B cell (primary cell): ENCODE results near the gene OR9Q1.

Experiments used
- CTCF ChIP-seq: fragments of 200-600 bp; IDR thresholded peaks from one replicate; pipeline ENCODE4 v1.8.0; 2022; ENCODE audit warnings: antibody characterized with exemption, mild to moderate bottlenecking
- EZH2 ChIP-seq: IDR thresholded peaks from 2 replicates; pipeline ENCODE4 v1.6.1; 2012; ENCODE audit warnings: borderline replicate concordance, low read depth, mild to moderate bottlenecking, moderate library complexity, low read length; ENCODE audit not compliant: insufficient read depth, poor library complexity, severe bottlenecking

DNA sequence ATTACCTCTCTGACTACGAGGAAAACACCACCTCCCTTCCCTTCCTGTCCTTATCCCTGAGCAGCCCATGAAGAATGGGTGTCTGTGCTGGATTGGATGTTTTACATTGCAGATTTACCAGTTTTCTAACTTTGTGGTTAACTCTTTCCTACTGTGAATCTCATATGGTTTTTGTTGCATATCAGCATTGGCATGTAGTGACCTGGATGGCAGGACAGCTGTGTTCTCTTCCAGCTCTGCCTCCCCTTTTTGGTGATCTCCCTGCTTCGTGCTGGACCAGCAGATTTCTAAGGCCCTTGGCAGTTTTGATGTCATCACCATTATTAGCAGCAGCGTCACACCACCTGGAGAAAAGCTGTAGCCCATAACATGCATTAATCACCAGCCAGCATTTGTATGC lies 33.8 kb downstream of the OR9Q1 start:
- TF ChIP-seq EZH2 (no peak), CTCF (no peak)
